Endothelial cell of umbilical vein (primary cell): ENCODE results near the gene TNIK.

Experiments
- CTCF ChIP-seq, 2 donors: IDR thresholded peaks; 1 replicate in 1 of 2; 2 replicates in 1 of 2; pipeline ENCODE4 v1.5.1; 2011; ENCODE audit warnings: low read length in 2 of 2, mild to moderate bottlenecking in 2 of 2, moderate library complexity in 2 of 2, control low read depth in 1 of 2, inconsistent platforms in 1 of 2, low read depth in 1 of 2; ENCODE audit not compliant: insufficient read depth in 1 of 2; ENCODE audit errors: extremely low read depth in 1 of 2
- EZH2 ChIP-seq: IDR thresholded peaks from 2 replicates; pipeline ENCODE4 v1.6.1; 2012; ENCODE audit warnings: borderline replicate concordance, low read depth, mild to moderate bottlenecking, moderate library complexity, low read length, inconsistent platforms; ENCODE audit not compliant: severe bottlenecking
- GATA2 ChIP-seq: IDR thresholded peaks from 2 replicates; pipeline ENCODE4 v1.7.0; 2011; ENCODE audit warnings: low read depth, mild to moderate bottlenecking, moderate library complexity, mixed read lengths, low read length; ENCODE audit not compliant: insufficient read length, insufficient read depth
- JUN ChIP-seq: IDR thresholded peaks from 2 replicates; pipeline ENCODE4 v1.6.1; 2011; ENCODE audit warnings: borderline replicate concordance, low read depth; ENCODE audit not compliant: insufficient read length, insufficient read depth
- MAX ChIP-seq: IDR thresholded peaks from 2 replicates; pipeline ENCODE4 v1.6.1; 2011; ENCODE audit not compliant: insufficient read depth, insufficient read length
- MYC ChIP-seq: IDR thresholded peaks from one replicate; pipeline ENCODE4 v1.6.1; 2011; ENCODE audit warnings: mild to moderate bottlenecking, low read depth, low read length
- POLR2A ChIP-seq: IDR thresholded peaks from 2 replicates; pipeline ENCODE4 v1.6.1; 2012; ENCODE audit warnings: low read depth, mild to moderate bottlenecking, control low read depth, low read length
- POLR2AphosphoS5 ChIP-seq: IDR thresholded peaks from 2 replicates; pipeline ENCODE4 v1.6.1; 2012; ENCODE audit warnings: low read depth, mild to moderate bottlenecking, control low read depth, low read length, moderate library complexity; ENCODE audit not compliant: insufficient read depth

GRCh38 chr3:171461525-171461917 is 1.3 kb upstream of the TNIK start:
- TF ChIP-seq CTCF (IDR thresholded peaks at IDR 0.05; ENCODE audit: extremely low read depth in 1 of 2, insufficient read depth in 1 of 2, low read depth in 1 of 2, low read length in 2 of 2) (no peak), EZH2 (no peak), POLR2A (no peak), POLR2AphosphoS5 (no peak), GATA2 (no peak), JUN (no peak), MAX (no peak), MYC (no peak)
